ENCODE results near the gene WDR33.

WDR33 gene

GRCh38 chr2:127678531-127678930, 132.4 kb downstream of the WDR33 start:
- Histone ChIP-seq H3K36me3 (replicated peaks; ENCODE audit: low read depth, low read length) (no peaks in the 10 kb centered on the region), H4K20me1 (ENCODE audit: insufficient read depth, low read length) (no peaks in the 10 kb centered on the region), H3K9ac (ENCODE audit: low read length) (no peak overlapping the region), H2AFZ (ENCODE audit: low read depth, low read length) (no peak overlapping the region), H3K4me3 (ENCODE audit: low read length) (no peak overlapping the region), H3K9me3 (ENCODE audit: insufficient read depth, low read length) (no peaks in the 10 kb centered on the region), H3K4me2 (ENCODE audit: low read length) (no peak overlapping the region), H3K27me3 (ENCODE audit: low read depth, low read length) (no peaks in the 10 kb centered on the region; the same call in 1 of the 2 replicates), H3K4me1 (ENCODE audit: low read length) (no peaks in the 10 kb centered on the region), H3K27ac (ENCODE audit: low read length) (no peak overlapping the region), H3K79me2 (ENCODE audit: low read length) (no peaks in the 10 kb centered on the region)
- TF ChIP-seq CTCF (IDR thresholded peaks at IDR 0.05; ENCODE audit: low read depth, low read length) (no peak), EZH2phosphoT487 (IDR thresholded peaks at IDR 0.05; ENCODE audit: low read depth) (no peak)

DNA sequence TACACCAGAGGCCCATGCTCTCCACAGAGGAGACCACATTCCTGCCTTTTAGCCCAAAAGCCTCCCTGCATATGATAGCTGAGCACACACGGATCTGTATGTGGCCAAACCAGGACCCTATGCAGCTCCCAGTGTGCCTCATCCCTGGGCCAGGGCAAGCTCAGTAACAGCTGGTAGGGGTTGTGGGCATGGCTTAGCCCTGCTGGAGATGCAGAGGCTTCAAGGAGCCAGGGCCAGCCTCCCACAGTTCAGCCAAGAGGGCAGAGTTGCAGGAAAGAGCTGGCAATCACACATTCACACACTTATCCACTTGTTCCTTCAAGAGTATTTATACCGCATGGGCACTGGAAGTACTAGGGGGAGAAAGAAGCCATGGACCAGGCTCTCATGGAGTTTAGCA, 134.1 kb downstream of the WDR33 start:
- H3K36me3 ChIP-seq (replicated peaks; ENCODE audit: low read depth, low read length), result no peaks in the 10 kb centered on the region
- no peaks in the 10 kb centered on the region; the same call in 1 of the 2 replicates for H3K27me3 ChIP-seq (ENCODE audit: low read depth, low read length)
- no peak overlapping the region for H3K9ac ChIP-seq (ENCODE audit: low read length)
- no peaks in the 10 kb centered on the region for H3K79me2 ChIP-seq (ENCODE audit: low read length)
- H3K27ac ChIP-seq (ENCODE audit: low read length), result no peak overlapping the region
- no peak overlapping the region for H2AFZ ChIP-seq (ENCODE audit: low read depth, low read length)
- no peaks in the 10 kb centered on the region for H3K4me1 ChIP-seq (ENCODE audit: low read length)
- H3K4me2 ChIP-seq (ENCODE audit: low read length), result no peak overlapping the region
- no peaks in the 10 kb centered on the region for H3K9me3 ChIP-seq (ENCODE audit: insufficient read depth, low read length)
- H4K20me1 ChIP-seq (ENCODE audit: insufficient read depth, low read length), result no peaks in the 10 kb centered on the region
- TF ChIP-seq EZH2phosphoT487 (IDR thresholded peaks at IDR 0.05; ENCODE audit: low read depth) (no peak), CTCF (IDR thresholded peaks at IDR 0.05; ENCODE audit: low read depth, low read length) (no peak)
- no peak overlapping the region for H3K4me3 ChIP-seq (ENCODE audit: low read length)

DNA sequence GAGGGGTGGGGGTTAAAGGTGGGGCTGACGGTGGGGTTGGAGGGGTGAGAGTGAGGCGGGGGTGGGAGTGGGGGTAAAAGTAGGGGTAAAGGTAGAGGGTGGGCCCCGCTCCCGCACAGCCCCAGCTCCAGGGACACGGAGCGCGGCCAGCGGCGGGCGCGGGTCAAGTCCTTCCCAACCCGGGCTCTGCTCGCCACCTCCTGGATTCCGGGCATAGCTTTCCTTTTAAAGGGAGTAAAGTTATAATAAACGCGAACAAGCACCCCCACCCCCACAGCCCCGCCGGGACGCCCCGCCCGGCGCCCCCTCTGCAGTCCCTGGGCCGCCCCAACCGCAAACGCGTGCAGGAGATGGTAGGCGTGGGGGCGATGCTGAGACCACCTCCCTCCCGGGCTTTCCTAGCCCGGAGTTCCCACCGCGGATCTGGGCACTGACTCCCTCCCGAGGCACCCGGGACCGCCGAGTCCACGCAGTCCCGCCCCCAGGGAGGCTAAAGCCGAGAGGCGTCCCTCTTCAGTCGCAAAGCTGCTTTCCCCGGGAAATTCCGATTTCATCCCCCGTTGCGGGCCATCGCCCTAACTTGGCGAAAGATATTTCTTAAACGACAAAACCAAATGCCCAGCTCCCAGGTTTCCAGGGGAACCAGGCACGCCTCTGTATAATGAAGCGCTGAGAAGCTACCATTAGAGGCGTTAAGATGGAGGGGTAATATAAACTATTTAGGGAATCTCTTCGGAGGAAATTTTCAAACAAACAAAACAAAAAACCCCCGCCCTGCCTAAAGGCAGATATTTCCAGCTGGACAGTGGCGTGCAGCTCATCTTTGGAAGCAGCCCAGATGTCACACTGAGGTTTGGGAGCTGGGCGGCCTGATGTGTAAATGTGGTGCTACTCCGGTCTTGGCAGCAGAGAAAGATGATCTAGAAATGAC, 135.4 kb downstream of the WDR33 start, which contains the start of gene LIMS2:
Gene LIMS2, minus strand, starts transcription at position 200 of the 931 bp plus-strand sequence. CDS start 506 bp downstream, outside the sequence.
- Histone ChIP-seq H3K27ac (ENCODE audit: low read length) (no peak within 1 kb of the TSS), H3K4me2 (ENCODE audit: low read length) (no peak within 1 kb of the TSS), H3K79me2 (ENCODE audit: low read length) (no peaks in the 10 kb centered on the region), H4K20me1 (ENCODE audit: insufficient read depth, low read length) (no peaks in the 10 kb centered on the region), H3K36me3 (replicated peaks; ENCODE audit: low read depth, low read length) (no peaks in the 10 kb centered on the region), H3K9ac (ENCODE audit: low read length) (no peak within 1 kb of the TSS), H3K9me3 (ENCODE audit: insufficient read depth, low read length) (no peaks in the 10 kb centered on the region), H2AFZ (ENCODE audit: low read depth, low read length) (no peak within 1 kb of the TSS), H3K27me3 (ENCODE audit: low read depth, low read length) (peaks cover 4% of the 10 kb centered on the region; the same call in 1 of the 2 replicates), H3K4me3 (ENCODE audit: low read length) (no peak within 1 kb of the TSS), H3K4me1 (ENCODE audit: low read length) (no peaks in the 10 kb centered on the region)
- no peak for TF ChIP-seq EZH2phosphoT487 (IDR thresholded peaks at IDR 0.05; ENCODE audit: low read depth)
- TF ChIP-seq CTCF (IDR thresholded peaks at IDR 0.05; ENCODE audit: low read depth, low read length), result no peak

Measured in OCI-LY3 (cell line).